ENCODE results near the gene F2.
"Not testable (repeated sequence)": the region's sequence is repeated elsewhere in the genome, so short reads cannot be mapped to it uniquely, and the experiment has no call there.

F2 gene

GRCh38 chr11:46686886-46687795, 31.9 kb upstream of the F2 start:
- no peak for DNase-seq (ENCODE audit: low spot score)

- no peak for DNase-seq (ENCODE audit: low spot score)
Observed at GRCh38 chr11:46690702-46691101, 28.3 kb upstream of the F2 start.

GRCh38 chr11:46692450-46692849, 26.6 kb upstream of the F2 start:
- no peak for DNase-seq (ENCODE audit: low spot score)

- DNase-seq (ENCODE audit: low spot score): no peak
Observed at GRCh38 chr11:46693597-46694012, 25.4 kb upstream of the F2 start.

GRCh38 chr11:46694072-46694471, 24.9 kb upstream of the F2 start:
- no peak for DNase-seq (ENCODE audit: low spot score)

GRCh38 chr11:46694607-46695006, 24.4 kb upstream of the F2 start:
- no peak for DNase-seq (ENCODE audit: low spot score)

- DNase-seq (ENCODE audit: low spot score): no peak
Observed at GRCh38 chr11:46695345-46696211, 23.4 kb upstream of the F2 start.

- DNase-seq (ENCODE audit: low spot score): no peak
Observed at GRCh38 chr11:46696212-46696558, 22.8 kb upstream of the F2 start.

GRCh38 chr11:46697303-46697702, 21.7 kb upstream of the F2 start:
- DNase-seq (ENCODE audit: low spot score): no peak

GRCh38 chr11:46697723-46698122, 21.3 kb upstream of the F2 start:
- DNase-seq (ENCODE audit: low spot score): no peak

- no peak for DNase-seq (ENCODE audit: low spot score)
Observed at GRCh38 chr11:46698597-46698996, 20.4 kb upstream of the F2 start.

GRCh38 chr11:46700241-46701077, 18.6 kb upstream of the F2 start, which contains the start of the genes ARHGAP1 and ZNF408:
ARHGAP1 (minus strand) TSS chr11:46700619; CDS start chr11:46696107, 4,512 bp downstream.
ZNF408 (plus strand) TSS chr11:46701031; CDS start chr11:46701048, 17 bp downstream.
- peak; percentile 98 for DNase-seq (ENCODE audit: low spot score)

- DNase-seq (ENCODE audit: low spot score): no peak
Observed at GRCh38 chr11:46701078-46701654, 17.8 kb upstream of the F2 start.

- DNase-seq (ENCODE audit: low spot score): no peak
Observed at GRCh38 chr11:46705070-46705688, 13.8 kb upstream of the F2 start.

- DNase-seq (ENCODE audit: low spot score): no peak
Observed at GRCh38 chr11:46706886-46707285, 12.1 kb upstream of the F2 start.

GRCh38 chr11:46709351-46709750, 9.7 kb upstream of the F2 start:
- not testable (repeated sequence) for DNase-seq (ENCODE audit: low spot score)

GRCh38 chr11:46710821-46711269, 8.2 kb upstream of the F2 start:
- no peak for DNase-seq (ENCODE audit: low spot score)

GRCh38 chr11:46711303-46711702, 7.7 kb upstream of the F2 start:
- DNase-seq (ENCODE audit: low spot score): no peak

- no peak for DNase-seq (ENCODE audit: low spot score)
Observed at GRCh38 chr11:46712874-46713576, 6.0 kb upstream of the F2 start.

- DNase-seq (ENCODE audit: low spot score): not testable (repeated sequence)
Observed at GRCh38 chr11:46717825-46718154, 1.2 kb upstream of the F2 start.

Measured in LoVo (cell line).